Fibroblast of skin of scalp (primary cell): ENCODE measurements around the gene TBL2.
"Not testable (repeated sequence)": the region's sequence is repeated elsewhere in the genome, so short reads cannot be mapped to it uniquely, and the experiment has no call there.

Experiments used
- DNase-seq: peaks from one replicate; pipeline ENCODE4 v3.0.0-alpha.2; 2013

Gene TBL2

GRCh38 chr7:73532224-73532623 is 46.2 kb downstream of the TBL2 start:
- DNase-seq: no peak

- no peak for DNase-seq
Observed at GRCh38 chr7:73530800-73531199, 47.6 kb downstream of the TBL2 start.

- no peak for DNase-seq
Observed at GRCh38 chr7:73526896-73527821, 51.2 kb downstream of the TBL2 start.

GRCh38 chr7:73526158-73526494 is 52.3 kb downstream of the TBL2 start:
- not testable (repeated sequence) for DNase-seq

GRCh38 chr7:73522105-73522872 is 56.1 kb downstream of the TBL2 start, which contains the start of gene BAZ1B:
TSS of gene BAZ1B (minus strand) at chr7:73522293. CDS start at chr7:73521933, 360 bp downstream.
- peak; percentile 99 for DNase-seq

- no peak for DNase-seq
Observed at GRCh38 chr7:73521636-73522104, 56.7 kb downstream of the TBL2 start.

GRCh38 chr7:73520673-73521635 is 57.4 kb downstream of the TBL2 start:
- no peak for DNase-seq

- no peak for DNase-seq
Observed at GRCh38 chr7:73519867-73520672, 58.3 kb downstream of the TBL2 start.

GRCh38 chr7:73518470-73518869 is 59.9 kb downstream of the TBL2 start:
- DNase-seq: no peak
